ENCODE data around the gene TLE1. TPM values are rescaled to one million over a fixed set of nuclear protein-coding genes. Genes with fewer than 3 reads are reported as not detected.

TLE1 gene
- total RNA-seq, 1 donor from 2014 or later = 17.9 TPM

DNA sequence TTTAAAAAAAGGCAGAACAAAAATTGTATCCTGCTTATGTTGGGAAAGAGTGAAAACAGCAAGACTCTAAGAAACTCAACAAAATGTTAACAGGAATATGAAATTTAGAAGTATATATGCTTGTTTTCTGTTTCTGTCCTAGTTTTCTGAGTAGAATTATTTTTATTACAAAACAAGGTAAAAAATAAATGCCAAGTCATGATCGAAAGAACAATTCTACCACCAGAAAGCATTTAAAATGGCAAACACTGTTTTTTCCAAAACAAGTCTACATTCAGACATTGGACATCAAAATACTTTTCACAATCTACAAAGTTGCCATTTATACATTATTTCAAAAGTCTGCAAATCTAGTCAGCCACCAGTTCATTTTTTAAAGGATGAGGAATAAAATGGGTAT lies 102.6 kb downstream of the TLE1 start:
- Histone ChIP-seq H3K4me3 (no peak overlapping the region), H3K36me3 (peaks cover 51% of the 10 kb centered on the region), H3K4me1 (peaks cover 9% of the 10 kb centered on the region), H3K27me3 (ENCODE audit: low read depth) (no peaks in the 10 kb centered on the region), H3K27ac (no peak overlapping the region), H3K9me3 (no peaks in the 10 kb centered on the region)
- no peak for ATAC-seq
- DNase-seq = no peak
- TF ChIP-seq, protein P1, sequence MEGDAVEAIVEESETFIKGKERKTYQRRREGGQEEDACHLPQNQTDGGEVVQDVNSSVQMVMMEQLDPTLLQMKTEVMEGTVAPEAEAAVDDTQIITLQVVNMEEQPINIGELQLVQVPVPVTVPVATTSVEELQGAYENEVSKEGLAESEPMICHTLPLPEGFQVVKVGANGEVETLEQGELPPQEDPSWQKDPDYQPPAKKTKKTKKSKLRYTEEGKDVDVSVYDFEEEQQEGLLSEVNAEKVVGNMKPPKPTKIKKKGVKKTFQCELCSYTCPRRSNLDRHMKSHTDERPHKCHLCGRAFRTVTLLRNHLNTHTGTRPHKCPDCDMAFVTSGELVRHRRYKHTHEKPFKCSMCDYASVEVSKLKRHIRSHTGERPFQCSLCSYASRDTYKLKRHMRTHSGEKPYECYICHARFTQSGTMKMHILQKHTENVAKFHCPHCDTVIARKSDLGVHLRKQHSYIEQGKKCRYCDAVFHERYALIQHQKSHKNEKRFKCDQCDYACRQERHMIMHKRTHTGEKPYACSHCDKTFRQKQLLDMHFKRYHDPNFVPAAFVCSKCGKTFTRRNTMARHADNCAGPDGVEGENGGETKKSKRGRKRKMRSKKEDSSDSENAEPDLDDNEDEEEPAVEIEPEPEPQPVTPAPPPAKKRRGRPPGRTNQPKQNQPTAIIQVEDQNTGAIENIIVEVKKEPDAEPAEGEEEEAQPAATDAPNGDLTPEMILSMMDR (IDR thresholded peaks at IDR 0.05) = no peak
- intact Hi-C loops (cut with DNase I) = no loop called here

- H3K27me3 ChIP-seq (ENCODE audit: low read depth) = no peaks in the 10 kb centered on the region
- DNase-seq = no peak
- TF ChIP-seq, protein P1 (IDR thresholded peaks at IDR 0.05) = no peak
- ATAC-seq = no peak
- no peak overlapping the region for H3K4me3 ChIP-seq
- intact Hi-C loops (cut with DNase I) = no loop called here
- no peaks in the 10 kb centered on the region for H3K9me3 ChIP-seq
- peaks cover 41% of the 10 kb centered on the region for H3K36me3 ChIP-seq
- no peak overlapping the region for H3K27ac ChIP-seq
- peaks cover 9% of the 10 kb centered on the region for H3K4me1 ChIP-seq
Observed at GRCh38 chr9:81585191-81585763, 104.1 kb downstream of the TLE1 start.

DNA sequence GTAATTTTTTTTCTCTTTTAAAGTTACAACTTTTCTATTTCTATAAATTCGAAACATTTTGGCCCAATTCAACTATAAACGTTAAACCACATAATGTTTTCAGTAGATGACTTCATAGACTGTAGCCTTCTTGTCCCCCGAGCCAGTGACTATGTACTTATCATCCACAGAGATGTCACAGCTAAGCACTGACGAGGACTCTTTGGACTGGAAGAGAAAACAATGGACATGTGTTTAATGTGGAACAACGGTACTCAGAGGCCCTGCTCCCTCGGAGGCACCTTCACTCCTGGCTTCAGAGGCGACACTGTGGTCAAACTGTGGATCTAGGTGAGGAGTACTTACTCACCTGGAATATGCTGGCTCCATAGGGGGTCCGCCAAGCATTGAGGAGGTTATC lies 105.2 kb downstream of the TLE1 start:
- ATAC-seq (no peak), DNase-seq (no peak)
- Histone ChIP-seq H3K27ac (no peak overlapping the region), H3K9me3 (no peaks in the 10 kb centered on the region), H3K27me3 (ENCODE audit: low read depth) (no peaks in the 10 kb centered on the region), H3K4me3 (no peak overlapping the region), H3K36me3 (peaks cover 29% of the 10 kb centered on the region), H3K4me1 (peaks cover 9% of the 10 kb centered on the region)
- TF ChIP-seq, protein P1 (IDR thresholded peaks at IDR 0.05) = no peak
- intact Hi-C loops (cut with DNase I) = no loop called here

DNA sequence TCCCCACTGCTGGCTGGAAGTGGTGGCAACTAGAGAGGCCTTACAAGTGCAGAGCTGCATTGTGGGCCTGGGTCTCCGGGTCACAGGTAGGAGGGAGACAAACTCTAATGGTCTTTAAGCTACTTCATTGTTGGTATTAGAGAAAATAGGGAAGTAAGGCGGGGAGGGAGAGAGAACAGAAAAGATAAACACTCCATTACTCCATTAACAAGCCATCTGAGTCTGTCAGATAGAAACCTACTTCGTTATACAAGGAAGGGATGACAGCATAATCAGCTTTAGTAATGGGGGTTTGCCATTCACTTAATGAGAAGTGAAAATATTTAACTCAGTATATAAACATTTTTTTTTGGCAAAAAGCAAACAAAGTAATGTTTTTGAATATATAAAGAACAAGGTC lies 107.4 kb downstream of the TLE1 start:
- Histone ChIP-seq H3K9me3 (no peaks in the 10 kb centered on the region), H3K4me1 (no peaks in the 10 kb centered on the region), H3K27me3 (ENCODE audit: low read depth) (no peaks in the 10 kb centered on the region), H3K36me3 (peaks cover 26% of the 10 kb centered on the region), H3K27ac (no peak overlapping the region), H3K4me3 (no peak overlapping the region)
- TF ChIP-seq, protein P1 (IDR thresholded peaks at IDR 0.05) = no peak
- DNase-seq (no peak), ATAC-seq (no peak)
- intact Hi-C loops (cut with DNase I) = no loop called here

DNA sequence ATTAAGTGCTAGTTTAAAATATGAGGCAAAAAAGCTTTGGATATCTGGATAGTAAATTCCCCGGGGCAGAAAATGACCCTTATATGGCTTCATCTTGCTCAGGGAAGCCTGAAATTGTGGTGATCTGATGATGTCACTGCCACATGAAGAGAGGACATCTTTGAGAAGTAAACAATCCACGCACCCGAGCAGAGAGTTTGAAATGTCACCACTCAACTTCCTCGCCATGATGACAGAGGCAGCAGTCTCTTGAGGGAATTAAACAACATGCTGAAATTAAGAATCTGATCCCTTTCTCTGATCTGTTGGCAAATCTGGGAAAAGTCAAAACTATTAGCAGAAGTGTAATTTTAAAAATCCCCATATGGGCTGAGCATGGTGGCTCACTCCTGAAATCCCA lies 110.0 kb downstream of the TLE1 start:
- DNase-seq (no peak), ATAC-seq (no peak)
- TF ChIP-seq, protein P1 (IDR thresholded peaks at IDR 0.05) = no peak
- no peak overlapping the region for H3K27ac ChIP-seq
- no peaks in the 10 kb centered on the region for H3K4me1 ChIP-seq
- no peaks in the 10 kb centered on the region for H3K27me3 ChIP-seq (ENCODE audit: low read depth)
- H3K36me3 ChIP-seq = peaks cover 12% of the 10 kb centered on the region
- H3K4me3 ChIP-seq = no peak overlapping the region
- intact Hi-C loops (cut with DNase I) = no loop called here
- no peaks in the 10 kb centered on the region for H3K9me3 ChIP-seq
